Measurements from ENCODE around the gene FAM222B. TPM values are rescaled to one million over a fixed set of nuclear protein-coding genes. Genes with fewer than 3 reads are reported as not detected.

The FAM222B gene
- total and polyA plus RNA-seq, 9 of the 15 experiments (the other 6 are each of a cell fraction or from before 2014, with no cell fraction given), result 4.0 to 34.6 (median 7.5) TPM

DNA sequence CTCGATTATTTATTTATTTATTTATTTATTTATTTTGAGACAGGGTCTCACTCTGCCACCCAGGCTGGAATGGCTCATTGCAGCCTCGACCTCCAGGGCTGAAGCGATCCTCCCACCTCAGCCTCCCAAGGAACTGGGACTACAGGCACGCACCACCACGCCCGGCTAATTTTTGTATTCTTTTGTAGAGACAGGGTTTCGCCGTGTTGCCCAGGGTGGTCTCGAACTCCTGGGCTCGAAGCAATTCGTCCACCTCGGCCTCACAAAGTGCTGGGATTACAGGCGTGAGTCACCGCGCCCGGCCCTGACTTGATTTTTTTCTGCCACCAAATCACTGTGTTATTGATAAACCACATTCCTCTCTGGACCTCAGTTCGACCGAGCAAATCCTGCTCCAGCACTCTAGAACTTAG lies 123.6 kb downstream of the FAM222B start (continued):
- TF ChIP-seq ZNF24 (IDR thresholded peaks at IDR 0.05), result 0 out of 2 replicates have a peak, but pooled peaks have one; percentile 17
- TF ChIP-seq, protein P1, sequence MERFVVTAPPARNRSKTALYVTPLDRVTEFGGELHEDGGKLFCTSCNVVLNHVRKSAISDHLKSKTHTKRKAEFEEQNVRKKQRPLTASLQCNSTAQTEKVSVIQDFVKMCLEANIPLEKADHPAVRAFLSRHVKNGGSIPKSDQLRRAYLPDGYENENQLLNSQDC (CRISPR knock-in tag; IDR thresholded peaks at IDR 0.05), result no peak
- no peak for TF ChIP-seq NCOA6 (IDR thresholded peaks at IDR 0.05)
- no peak for TF ChIP-seq RBM22 (IDR thresholded peaks at IDR 0.05; ENCODE audit: low read depth, low read length, poor library complexity, severe bottlenecking)
- no peak for TF ChIP-seq FUS (optimal IDR thresholded peaks at IDR 0.05; ENCODE audit: low read depth, low read length)
- TF ChIP-seq ZNF143 (CRISPR knock-in tag; IDR thresholded peaks at IDR 0.05), result no peak
- no peak; the same call in 1 of the 2 replicates for TF ChIP-seq RHOXF2B (CRISPR knock-in tag; conservative IDR thresholded peaks at IDR 0.05)
- TF ChIP-seq HDAC2 (IDR thresholded peaks at IDR 0.05), result peak; percentile 99
- peak; percentile 29; the same call in 1 of the 2 replicates for TF ChIP-seq CTBP1 (IDR thresholded peaks at IDR 0.05; ENCODE audit: borderline replicate concordance)
- TF ChIP-seq, protein P2, sequence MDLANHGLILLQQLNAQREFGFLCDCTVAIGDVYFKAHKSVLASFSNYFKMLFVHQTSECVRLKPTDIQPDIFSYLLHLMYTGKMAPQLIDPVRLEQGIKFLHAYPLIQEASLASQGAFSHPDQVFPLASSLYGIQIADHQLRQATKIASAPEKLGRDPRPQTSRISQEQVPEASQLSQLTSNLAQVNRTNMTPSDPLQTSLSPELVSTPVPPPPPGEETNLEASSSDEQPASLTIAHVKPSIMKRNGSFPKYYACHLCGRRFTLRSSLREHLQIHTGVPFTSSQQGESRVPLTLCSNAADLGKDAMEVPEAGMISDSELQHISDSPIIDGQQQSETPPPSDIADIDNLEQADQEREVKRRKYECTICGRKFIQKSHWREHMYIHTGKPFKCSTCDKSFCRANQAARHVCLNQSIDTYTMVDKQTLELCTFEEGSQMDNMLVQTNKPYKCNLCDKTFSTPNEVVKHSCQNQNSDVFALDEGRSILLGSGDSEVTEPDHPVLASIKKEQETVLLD (IDR thresholded peaks at IDR 0.05), result peak; percentile 34; the same call in 1 of the 2 replicates
- no peak for TF ChIP-seq SREBF2 (CRISPR knock-in tag; IDR thresholded peaks at IDR 0.05)
- TF ChIP-seq JUND (IDR thresholded peaks at IDR 0.05; ENCODE audit: borderline replicate concordance, low read depth, low read length), result peak; percentile 72
- peak; percentile 69; the same call in 2 of the 3 replicates for TF ChIP-seq JUND (tag; IDR thresholded peaks at IDR 0.05; ENCODE audit: borderline replicate concordance, low read depth, low read length)
- TF ChIP-seq SRSF7 (optimal IDR thresholded peaks at IDR 0.05; ENCODE audit: low read depth, low read length), result no peak
- no peak for TF ChIP-seq ZNF140 (CRISPR knock-in tag; IDR thresholded peaks at IDR 0.05)
- 0 out of 2 replicates have a peak, but pooled peaks have one; percentile 55 for TF ChIP-seq ZNF780A (CRISPR knock-in tag; IDR thresholded peaks at IDR 0.05)
- TF ChIP-seq, protein P3, sequence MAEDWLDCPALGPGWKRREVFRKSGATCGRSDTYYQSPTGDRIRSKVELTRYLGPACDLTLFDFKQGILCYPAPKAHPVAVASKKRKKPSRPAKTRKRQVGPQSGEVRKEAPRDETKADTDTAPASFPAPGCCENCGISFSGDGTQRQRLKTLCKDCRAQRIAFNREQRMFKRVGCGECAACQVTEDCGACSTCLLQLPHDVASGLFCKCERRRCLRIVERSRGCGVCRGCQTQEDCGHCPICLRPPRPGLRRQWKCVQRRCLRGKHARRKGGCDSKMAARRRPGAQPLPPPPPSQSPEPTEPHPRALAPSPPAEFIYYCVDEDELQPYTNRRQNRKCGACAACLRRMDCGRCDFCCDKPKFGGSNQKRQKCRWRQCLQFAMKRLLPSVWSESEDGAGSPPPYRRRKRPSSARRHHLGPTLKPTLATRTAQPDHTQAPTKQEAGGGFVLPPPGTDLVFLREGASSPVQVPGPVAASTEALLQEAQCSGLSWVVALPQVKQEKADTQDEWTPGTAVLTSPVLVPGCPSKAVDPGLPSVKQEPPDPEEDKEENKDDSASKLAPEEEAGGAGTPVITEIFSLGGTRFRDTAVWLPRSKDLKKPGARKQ (CRISPR knock-in tag; IDR thresholded peaks at IDR 0.05), result peak; percentile 75; the same call in 1 of the 2 replicates
- no peak for TF ChIP-seq ARID1B (IDR thresholded peaks at IDR 0.05)
- TF ChIP-seq TRIM28 (IDR thresholded peaks at IDR 0.05), result no peak
- TF ChIP-seq YY1 (IDR thresholded peaks at IDR 0.05; ENCODE audit: borderline replicate concordance in 1 of 3, control insufficient read depth in 1 of 3, extremely low read depth in 1 of 3, insufficient read depth in 3 of 3, insufficient read length in 1 of 3, insufficient replicate concordance in 2 of 3, low read depth in 1 of 3, low read length in 2 of 3), result no peak
- no peak for TF ChIP-seq PCBP2 (IDR thresholded peaks at IDR 0.05; ENCODE audit: low read depth, low read length, poor library complexity, severe bottlenecking)
- TF ChIP-seq, protein P4, sequence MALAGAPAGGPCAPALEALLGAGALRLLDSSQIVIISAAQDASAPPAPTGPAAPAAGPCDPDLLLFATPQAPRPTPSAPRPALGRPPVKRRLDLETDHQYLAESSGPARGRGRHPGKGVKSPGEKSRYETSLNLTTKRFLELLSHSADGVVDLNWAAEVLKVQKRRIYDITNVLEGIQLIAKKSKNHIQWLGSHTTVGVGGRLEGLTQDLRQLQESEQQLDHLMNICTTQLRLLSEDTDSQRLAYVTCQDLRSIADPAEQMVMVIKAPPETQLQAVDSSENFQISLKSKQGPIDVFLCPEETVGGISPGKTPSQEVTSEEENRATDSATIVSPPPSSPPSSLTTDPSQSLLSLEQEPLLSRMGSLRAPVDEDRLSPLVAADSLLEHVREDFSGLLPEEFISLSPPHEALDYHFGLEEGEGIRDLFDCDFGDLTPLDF (CRISPR knock-in tag; IDR thresholded peaks at IDR 0.05), result no peak; the same call in 1 of the 2 replicates
- TF ChIP-seq MCM3 (IDR thresholded peaks at IDR 0.05), result no peak

All from K562 (cell line).